ENCODE measurements around the gene LMF2. TPM values are rescaled to one million over a fixed set of nuclear protein-coding genes. Genes with fewer than 3 reads are reported as not detected.

LMF2 gene
- total RNA-seq, 2 experiments from 2014 or later = 107 to 114 TPM

DNA sequence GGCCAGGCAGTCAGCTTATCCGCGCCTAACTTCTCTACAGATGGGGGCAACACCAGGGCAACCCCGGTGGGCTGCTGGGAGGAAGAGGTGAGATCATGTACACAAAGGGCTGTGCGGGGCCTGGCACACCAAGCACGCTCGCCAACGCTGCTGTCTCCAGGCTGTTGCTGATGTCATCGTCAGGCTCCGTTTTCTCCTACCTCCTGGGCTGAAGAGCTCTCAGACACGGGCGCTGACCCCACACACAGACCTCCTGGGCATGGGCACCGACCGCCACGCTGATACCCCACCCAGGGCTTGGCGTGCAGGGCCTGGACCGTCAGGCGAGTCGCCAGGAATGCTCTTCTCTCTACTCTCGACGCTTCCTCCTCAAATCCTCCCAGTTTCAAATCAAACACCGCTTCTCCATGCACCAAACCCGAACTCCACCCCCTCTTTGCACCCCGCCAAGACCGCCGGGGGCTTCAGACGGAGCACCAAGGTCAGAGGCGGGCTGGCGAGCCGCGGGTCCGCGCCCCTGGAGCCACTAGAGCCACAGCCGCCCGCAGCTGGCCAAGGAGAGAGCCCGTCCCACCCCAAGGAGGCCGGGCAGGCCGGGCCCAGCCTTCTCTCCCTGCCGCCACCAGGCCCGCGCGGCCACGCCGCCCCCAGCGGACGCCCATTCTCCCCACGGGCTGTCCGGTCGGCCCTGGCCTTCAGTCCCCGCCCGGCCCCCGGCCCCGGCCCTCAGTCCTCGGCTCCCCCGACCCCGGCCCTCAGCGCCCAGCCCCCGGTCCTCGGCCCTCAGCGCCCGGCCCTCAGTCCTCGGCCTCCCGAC, 33.4 kb downstream of the LMF2 start:
- POLR2A ChIA-PET = interaction anchor here (1.0 to 2.7 kb wide), 3 partner anchors 34 to 148 kb away, joined by 4 to 11 read pairs (median 9); partner anchors contain the start of genes LMF2, NCAPH2 and SCO2
- peak in 5 of 14 experiments; percentile 19 to 47 (median 46) for DNase-seq
- peaks cover 53% of the 10 kb centered on the region for H3K4me1 Mint-ChIP-seq (ENCODE audit: low read depth)

GRCh38 chr22:50473088-50473487, 34.4 kb downstream of the LMF2 start:
- TF ChIP-seq, protein P1, sequence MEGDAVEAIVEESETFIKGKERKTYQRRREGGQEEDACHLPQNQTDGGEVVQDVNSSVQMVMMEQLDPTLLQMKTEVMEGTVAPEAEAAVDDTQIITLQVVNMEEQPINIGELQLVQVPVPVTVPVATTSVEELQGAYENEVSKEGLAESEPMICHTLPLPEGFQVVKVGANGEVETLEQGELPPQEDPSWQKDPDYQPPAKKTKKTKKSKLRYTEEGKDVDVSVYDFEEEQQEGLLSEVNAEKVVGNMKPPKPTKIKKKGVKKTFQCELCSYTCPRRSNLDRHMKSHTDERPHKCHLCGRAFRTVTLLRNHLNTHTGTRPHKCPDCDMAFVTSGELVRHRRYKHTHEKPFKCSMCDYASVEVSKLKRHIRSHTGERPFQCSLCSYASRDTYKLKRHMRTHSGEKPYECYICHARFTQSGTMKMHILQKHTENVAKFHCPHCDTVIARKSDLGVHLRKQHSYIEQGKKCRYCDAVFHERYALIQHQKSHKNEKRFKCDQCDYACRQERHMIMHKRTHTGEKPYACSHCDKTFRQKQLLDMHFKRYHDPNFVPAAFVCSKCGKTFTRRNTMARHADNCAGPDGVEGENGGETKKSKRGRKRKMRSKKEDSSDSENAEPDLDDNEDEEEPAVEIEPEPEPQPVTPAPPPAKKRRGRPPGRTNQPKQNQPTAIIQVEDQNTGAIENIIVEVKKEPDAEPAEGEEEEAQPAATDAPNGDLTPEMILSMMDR (IDR thresholded peaks at IDR 0.05) = no peak
- ChIA-PET POLR2A (interaction anchor here (1.0 to 2.7 kb wide), 4 partner anchors 25 to 148 kb away, joined by 4 to 11 read pairs (median 6); partner anchors contain the start of genes LMF2, NCAPH2 and SCO2), CTCF (interaction anchor here (0.5 to 2.0 kb wide), 8 partner anchors 23 to 221 kb away, joined by 3 to 16 read pairs (median 4); partner anchors contain the start of genes KLHDC7B, LMF2, NCAPH2 and SCO2)
- H3K27me3 Mint-ChIP-seq = no peaks in the 10 kb centered on the region
- Histone ChIP-seq H3K27me3 (ENCODE audit: control insufficient read depth in 1 of 2, insufficient read depth in 2 of 2, low read length in 2 of 2) (no peaks in the 10 kb centered on the region), H3K27ac (ENCODE audit: low read depth in 1 of 2, low read length in 2 of 2) (peak overlapping the region; percentile 74 to 94), H3K36me3 (ENCODE audit: insufficient read depth, low read length) (peaks cover 15% of the 10 kb centered on the region), H3K9me3 (ENCODE audit: control insufficient read depth in 1 of 2, insufficient read depth in 1 of 2, low read length in 2 of 2) (no peaks in the 10 kb centered on the region), H3K4me3 (ENCODE audit: low read length) (peak overlapping the region; percentile 80), H3K4me1 (ENCODE audit: insufficient read depth, low read length) (peaks cover 69% of the 10 kb centered on the region)
- H3K4me1 Mint-ChIP-seq (ENCODE audit: low read depth) = peaks cover 61% of the 10 kb centered on the region
- no peaks in the 10 kb centered on the region for H3K9me3 Mint-ChIP-seq
- H3K27ac Mint-ChIP-seq = peak overlapping the region; percentile 94
- DNase-seq (peak in 13 of 14 experiments; percentile 26 to 79 (median 46)), ATAC-seq (ENCODE audit: poor library complexity) (no peak)
- H3K36me3 Mint-ChIP-seq (ENCODE audit: low read depth) = peaks cover 28% of the 10 kb centered on the region
- peak overlapping the region; percentile 92 for H3K4me3 Mint-ChIP-seq
- intact Hi-C loops (cut with DNase I, micrococcal nuclease) = loop anchor here in 1 of 2 experiments (5.0 kb wide), 2 partner anchors 34 to 54 kb away; partner anchors contain the start of genes LMF2, NCAPH2 and SCO2

More for the DNA sequence above, 33.4 kb downstream of the LMF2 start:
- peak overlapping the region; percentile 94 for H3K27ac Mint-ChIP-seq
- Histone ChIP-seq H3K9me3 (ENCODE audit: control insufficient read depth in 1 of 2, insufficient read depth in 1 of 2, low read length in 2 of 2) (no peaks in the 10 kb centered on the region), H3K4me3 (ENCODE audit: low read length) (peak overlapping the region; percentile 80), H3K27me3 (ENCODE audit: control insufficient read depth in 1 of 2, insufficient read depth in 2 of 2, low read length in 2 of 2) (no peaks in the 10 kb centered on the region), H3K36me3 (ENCODE audit: insufficient read depth, low read length) (peaks cover 12% of the 10 kb centered on the region), H3K27ac (ENCODE audit: low read depth in 1 of 2, low read length in 2 of 2) (peak overlapping the region; percentile 40 to 94), H3K4me1 (ENCODE audit: insufficient read depth, low read length) (peaks cover 59% of the 10 kb centered on the region)
- no peaks in the 10 kb centered on the region for H3K27me3 Mint-ChIP-seq
- peaks cover 21% of the 10 kb centered on the region for H3K36me3 Mint-ChIP-seq (ENCODE audit: low read depth)
- CTCF ChIA-PET = interaction anchor here (1.0 to 2.0 kb wide), 7 partner anchors 24 to 222 kb away, joined by 3 to 16 read pairs (median 4); partner anchors contain the start of genes KLHDC7B, LMF2, NCAPH2 and SCO2
- TF ChIP-seq, protein P1 (IDR thresholded peaks at IDR 0.05) = no peak
- no peaks in the 10 kb centered on the region for H3K9me3 Mint-ChIP-seq
- no peak for ATAC-seq (ENCODE audit: poor library complexity)
- H3K4me3 Mint-ChIP-seq = peak overlapping the region; percentile 92
- intact Hi-C loops (cut with DNase I, micrococcal nuclease) = loop anchor here in 1 of 2 experiments (5.0 kb wide), 2 partner anchors 33 to 53 kb away; partner anchors contain the start of genes LMF2, NCAPH2 and SCO2

- Mint-ChIP-seq H3K4me1 (ENCODE audit: low read depth) (peaks cover 62% of the 10 kb centered on the region), H3K27me3 (no peaks in the 10 kb centered on the region), H3K27ac (peak overlapping the region; percentile 94), H3K9me3 (no peaks in the 10 kb centered on the region), H3K4me3 (peak overlapping the region; percentile 92), H3K36me3 (ENCODE audit: low read depth) (peaks cover 30% of the 10 kb centered on the region)
- DNase-seq = no peak
- Histone ChIP-seq H3K4me1 (ENCODE audit: insufficient read depth, low read length) (peaks cover 78% of the 10 kb centered on the region), H3K36me3 (ENCODE audit: insufficient read depth, low read length) (peaks cover 26% of the 10 kb centered on the region), H3K27me3 (ENCODE audit: control insufficient read depth in 1 of 2, insufficient read depth in 2 of 2, low read length in 2 of 2) (no peaks in the 10 kb centered on the region), H3K4me3 (ENCODE audit: low read length) (peak overlapping the region; percentile 2), H3K27ac (ENCODE audit: low read depth in 1 of 2, low read length in 2 of 2) (peak overlapping the region; percentile 74 to 94), H3K9me3 (ENCODE audit: control insufficient read depth in 1 of 2, insufficient read depth in 1 of 2, low read length in 2 of 2) (no peaks in the 10 kb centered on the region)
- intact Hi-C loops (cut with DNase I, micrococcal nuclease) = loop anchor here in 1 of 2 experiments (5.0 kb wide), 2 partner anchors 35 to 55 kb away; partner anchors contain the start of genes LMF2, NCAPH2 and SCO2
- ChIA-PET CTCF (interaction anchor here (2.0 kb wide), 1 partner anchor 26 kb away, joined by 5 read pairs; no protein-coding TSS in a partner anchor), POLR2A (interaction anchor here (1.5 to 2.7 kb wide), 3 partner anchors 26 to 150 kb away, joined by 4 to 11 read pairs (median 9); partner anchors contain the start of gene SCO2)
- TF ChIP-seq, protein P1 (IDR thresholded peaks at IDR 0.05) = no peak
- no peak for ATAC-seq (ENCODE audit: poor library complexity)
These were observed 35.5 kb downstream of the LMF2 start for GRCh38 chr22:50471962-50472361.
